Measurements from ENCODE around the gene MOCS1.

MOCS1 gene

DNA sequence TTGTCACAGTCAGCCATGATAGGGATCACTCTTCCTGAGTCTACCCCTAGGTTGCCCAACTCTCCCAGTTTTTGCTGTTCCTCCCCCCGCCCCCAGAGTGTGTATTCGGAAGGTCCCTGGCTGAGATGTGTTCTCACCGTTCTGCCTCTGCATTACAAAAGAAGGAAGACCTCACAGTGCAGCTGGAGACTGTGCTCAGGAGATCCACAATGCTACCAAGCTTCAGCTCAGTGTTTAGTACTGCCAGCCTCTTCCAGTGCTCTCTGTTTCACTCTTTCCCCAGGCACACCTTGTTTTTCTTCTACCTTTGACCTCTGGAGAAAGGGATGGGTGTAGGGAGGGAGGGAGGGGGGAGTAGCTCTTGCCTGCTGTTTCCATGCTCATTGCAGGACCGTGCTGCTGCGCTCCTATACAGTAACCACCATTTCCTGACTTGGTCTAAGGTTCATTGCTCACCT, 13.4 kb upstream of the MOCS1 start:
- TF ChIP-seq ZFX (IDR thresholded peaks at IDR 0.05; ENCODE audit: borderline replicate concordance) (no peak), CTCF (IDR thresholded peaks at IDR 0.05) (no peak)
- no peak overlapping the region for H3K27ac ChIP-seq

DNA sequence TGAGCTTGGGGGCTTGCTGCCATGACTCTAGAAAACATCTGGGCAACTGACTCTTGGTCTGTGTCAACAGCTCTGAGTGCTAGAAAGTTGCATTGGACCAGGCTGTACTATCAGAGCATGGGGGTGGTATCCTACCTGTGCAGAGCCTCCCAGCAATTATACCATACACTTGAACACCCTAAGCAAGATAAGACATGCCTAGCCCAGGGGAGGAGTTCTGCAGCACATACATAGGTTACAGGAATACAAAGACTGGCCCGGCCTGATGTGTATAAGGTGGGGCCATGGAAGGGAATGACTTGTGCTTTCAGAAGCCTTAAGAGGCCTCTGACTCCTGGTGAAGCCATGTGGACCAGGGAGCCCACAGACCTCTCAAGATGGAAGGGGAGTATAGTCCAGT, 11.4 kb upstream of the MOCS1 start:
- H3K27ac ChIP-seq = no peak overlapping the region
- no peak for TF ChIP-seq ZFX (IDR thresholded peaks at IDR 0.05; ENCODE audit: borderline replicate concordance)
- TF ChIP-seq CTCF (IDR thresholded peaks at IDR 0.05) = no peak

- TF ChIP-seq ZFX (IDR thresholded peaks at IDR 0.05; ENCODE audit: borderline replicate concordance) = no peak
- no peak for TF ChIP-seq CTCF (IDR thresholded peaks at IDR 0.05)
- no peak overlapping the region for H3K27ac ChIP-seq
Measured at GRCh38 chr6:39942903-39943580, 8.8 kb upstream of the MOCS1 start.

GRCh38 chr6:39941820-39942219, 7.6 kb upstream of the MOCS1 start:
- TF ChIP-seq CTCF (IDR thresholded peaks at IDR 0.05) (no peak), ZFX (IDR thresholded peaks at IDR 0.05; ENCODE audit: borderline replicate concordance) (no peak)
- H3K27ac ChIP-seq = no peak overlapping the region

DNA sequence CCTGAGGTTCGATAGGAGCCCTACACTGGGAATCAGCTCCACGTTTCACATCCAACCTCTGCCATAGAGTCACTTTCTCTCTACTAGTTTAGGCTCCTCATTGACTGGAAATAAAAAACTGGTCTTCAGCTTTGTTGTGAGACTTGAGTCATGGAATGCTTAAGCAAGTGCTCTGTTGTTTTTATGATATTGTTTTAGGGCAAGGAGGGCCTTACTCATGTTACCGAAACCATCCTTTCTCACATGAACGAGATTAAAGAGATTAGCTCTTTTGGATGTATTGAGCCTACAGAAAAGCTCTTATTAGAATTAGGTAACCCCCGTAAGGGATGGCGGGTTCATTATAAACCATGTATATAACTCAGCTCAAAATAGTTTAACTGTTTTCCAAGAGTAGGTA, 6.9 kb upstream of the MOCS1 start:
- TF ChIP-seq ZFX (IDR thresholded peaks at IDR 0.05; ENCODE audit: borderline replicate concordance) (no peak), CTCF (IDR thresholded peaks at IDR 0.05) (no peak)
- no peak overlapping the region for H3K27ac ChIP-seq

DNA sequence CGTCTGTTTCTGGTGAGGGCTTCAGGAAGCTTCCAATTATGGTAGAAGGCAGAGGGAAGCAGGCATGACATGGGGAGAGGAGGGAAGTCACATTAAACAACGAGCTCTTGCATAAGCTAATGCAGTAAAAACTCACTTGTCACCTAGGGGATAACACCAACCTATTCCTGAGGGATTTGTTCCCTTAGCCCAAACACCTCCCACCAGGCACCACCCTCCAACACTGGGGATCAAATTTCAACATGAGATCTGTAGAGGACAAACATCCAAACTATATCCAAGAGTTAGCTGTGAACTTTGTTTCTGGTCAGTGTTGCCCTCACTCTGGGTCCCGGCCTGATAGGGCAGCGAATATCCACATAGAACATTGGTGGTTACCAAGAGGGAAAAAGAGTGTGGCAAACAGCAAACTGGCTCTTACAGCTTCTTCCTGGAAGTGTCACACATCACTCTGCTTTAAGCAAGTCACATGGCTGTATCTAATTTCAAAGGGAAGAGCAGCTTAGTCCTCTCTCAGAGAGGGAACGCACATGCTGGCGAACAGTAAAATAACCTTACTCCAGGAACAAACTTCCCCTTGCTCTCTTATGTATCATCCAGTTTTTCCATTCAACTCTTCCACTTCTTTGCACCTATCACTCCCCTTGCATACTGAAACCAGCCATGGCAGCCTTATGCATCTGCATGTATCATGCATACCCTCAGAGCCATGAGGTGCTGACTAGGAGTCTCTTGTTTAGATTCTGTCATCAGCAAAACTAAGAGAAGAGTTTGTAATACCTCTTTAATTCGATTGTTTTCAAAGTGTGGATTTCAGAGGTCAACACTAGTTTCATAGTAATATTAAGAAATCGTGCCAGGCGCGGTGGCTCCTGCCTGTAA, 4.8 kb upstream of the MOCS1 start:
- peak overlapping the region; percentile 57 for H3K27ac ChIP-seq
- no peak for TF ChIP-seq ZFX (IDR thresholded peaks at IDR 0.05; ENCODE audit: borderline replicate concordance)
- no peak for TF ChIP-seq CTCF (IDR thresholded peaks at IDR 0.05)

Data from 22Rv1 (cell line).